Head of caudate nucleus (tissue), 42 donors: Measurements from ENCODE around the gene CENPW.

Experiments used
- DNase-seq, 42 donors: peaks; one replicate each; pipeline versions ENCODE4 v3.0.0 to v3.0.0-alpha.2; 2020 to 2021; ENCODE audit warnings: mixed read lengths in 7 of 42
- intact Hi-C: fragments of 100-400 bp; cut with DNase I; formaldehyde crosslinking; loops from one replicate; pipeline ENCODE4 v1.15.0; 2022

CENPW gene

GRCh38 chr6:126361832-126362440, 22.0 kb downstream of the CENPW start:
- intact Hi-C loops, result no loop called here
- DNase-seq, result no peak

- DNase-seq, result no peak
- intact Hi-C loops, result no loop called here
Observed at GRCh38 chr6:126367849-126368248, 27.9 kb downstream of the CENPW start.

GRCh38 chr6:126372626-126373025, 32.7 kb downstream of the CENPW start:
- intact Hi-C loops, result no loop called here
- DNase-seq, result no peak

GRCh38 chr6:126373344-126373743, 33.4 kb downstream of the CENPW start:
- DNase-seq, result no peak
- intact Hi-C loops, result no loop called here

GRCh38 chr6:126374372-126374771, 34.5 kb downstream of the CENPW start:
- no peak for DNase-seq
- intact Hi-C loops, result no loop called here

- intact Hi-C loops, result no loop called here
Observed at GRCh38 chr6:126376682-126377081, 36.8 kb downstream of the CENPW start.

GRCh38 chr6:126377594-126378153, 37.8 kb downstream of the CENPW start:
- intact Hi-C loops, result no loop called here
- DNase-seq, result no peak

More at GRCh38 chr6:126376682-126377081, 36.8 kb downstream of the CENPW start:
- no peak for DNase-seq

GRCh38 chr6:126380072-126380583, 40.2 kb downstream of the CENPW start:
- intact Hi-C loops, result no loop called here

GRCh38 chr6:126381498-126381897, 41.6 kb downstream of the CENPW start:
- intact Hi-C loops, result no loop called here

More at GRCh38 chr6:126380072-126380583, 40.2 kb downstream of the CENPW start:
- DNase-seq, result no peak

GRCh38 chr6:126383203-126383602, 43.3 kb downstream of the CENPW start:
- no peak for DNase-seq
- intact Hi-C loops, result no loop called here

More at GRCh38 chr6:126381498-126381897, 41.6 kb downstream of the CENPW start:
- no peak for DNase-seq

- no peak for DNase-seq
- intact Hi-C loops, result no loop called here
Observed at GRCh38 chr6:126385536-126385935, 45.6 kb downstream of the CENPW start.

- no peak for DNase-seq
- intact Hi-C loops, result no loop called here
Observed at GRCh38 chr6:126388104-126388598, 48.2 kb downstream of the CENPW start.

- no peak for DNase-seq
- intact Hi-C loops, result no loop called here
Observed at GRCh38 chr6:126396131-126396530, 56.2 kb downstream of the CENPW start.
